Activated CD4-positive, alpha-beta T cell treated with anti-CD3 and anti-CD28 coated beads, Interleukin-10, Interleukin-2, amounts not matched to agents 100 ng/mL and 50 ng/mL, durations not matched to agents 16 hours and 8 hours (primary cell): ENCODE measurements around the gene RBM19.

Experiments used
- DNase-seq: peaks from one replicate; pipeline ENCODE4 v3.0.0-alpha.2; 2020

The RBM19 gene

GRCh38 chr12:113988976-113989375 is 22.9 kb upstream of the RBM19 start:
- DNase-seq, result no peak

GRCh38 chr12:113988064-113988451 is 21.9 kb upstream of the RBM19 start:
- DNase-seq, result no peak

GRCh38 chr12:113987261-113988063 is 21.3 kb upstream of the RBM19 start:
- DNase-seq, result no peak

- DNase-seq, result no peak
These were observed 18.3 kb upstream of the RBM19 start for GRCh38 chr12:113984464-113984863.

- DNase-seq, result no peak
These were observed 17.8 kb upstream of the RBM19 start for GRCh38 chr12:113983777-113984448.

GRCh38 chr12:113983265-113983664 is 17.1 kb upstream of the RBM19 start:
- DNase-seq, result no peak

GRCh38 chr12:113981876-113982275 is 15.8 kb upstream of the RBM19 start:
- DNase-seq, result no peak

- DNase-seq, result peak; percentile 46
These were observed 14.6 kb upstream of the RBM19 start for GRCh38 chr12:113980537-113981337.

- no peak for DNase-seq
These were observed 13.9 kb upstream of the RBM19 start for GRCh38 chr12:113980054-113980453.

GRCh38 chr12:113978080-113978479 is 12.0 kb upstream of the RBM19 start:
- no peak for DNase-seq

- no peak for DNase-seq
These were observed 7.9 kb upstream of the RBM19 start for GRCh38 chr12:113974006-113974405.

GRCh38 chr12:113973109-113973904 is 7.2 kb upstream of the RBM19 start:
- no peak for DNase-seq

- DNase-seq, result no peak
These were observed 5.3 kb upstream of the RBM19 start for GRCh38 chr12:113971392-113971791.

- no peak for DNase-seq
These were observed 4.1 kb upstream of the RBM19 start for GRCh38 chr12:113970211-113970610.

- no peak for DNase-seq
These were observed 1.2 kb upstream of the RBM19 start for GRCh38 chr12:113967368-113967767.

- no peak for DNase-seq
These were observed 3.4 kb downstream of the RBM19 start for GRCh38 chr12:113962733-113963132.

- peak; percentile 90 for DNase-seq
These were observed 4.0 kb downstream of the RBM19 start for GRCh38 chr12:113961921-113962710.

GRCh38 chr12:113960030-113960429 is 6.1 kb downstream of the RBM19 start:
- DNase-seq, result no peak

- DNase-seq, result no peak
These were observed 7.0 kb downstream of the RBM19 start for GRCh38 chr12:113959096-113959495.

GRCh38 chr12:113958108-113958507 is 8.0 kb downstream of the RBM19 start:
- DNase-seq, result no peak

- no peak for DNase-seq
These were observed 8.5 kb downstream of the RBM19 start for GRCh38 chr12:113957627-113958026.
